Inflammatory macrophage treated with lipopolysaccharide for 1 hour (primary cell): ENCODE data around the gene RHBDD3.
"Not testable (repeated sequence)": the region's sequence is repeated elsewhere in the genome, so short reads cannot be mapped to it uniquely, and the experiment has no call there.

Source experiments
- DNase-seq, 2 donors: peaks; one replicate each; pipeline ENCODE4 v3.0.0-alpha.2; 2020 to 2022

RHBDD3 gene

DNA sequence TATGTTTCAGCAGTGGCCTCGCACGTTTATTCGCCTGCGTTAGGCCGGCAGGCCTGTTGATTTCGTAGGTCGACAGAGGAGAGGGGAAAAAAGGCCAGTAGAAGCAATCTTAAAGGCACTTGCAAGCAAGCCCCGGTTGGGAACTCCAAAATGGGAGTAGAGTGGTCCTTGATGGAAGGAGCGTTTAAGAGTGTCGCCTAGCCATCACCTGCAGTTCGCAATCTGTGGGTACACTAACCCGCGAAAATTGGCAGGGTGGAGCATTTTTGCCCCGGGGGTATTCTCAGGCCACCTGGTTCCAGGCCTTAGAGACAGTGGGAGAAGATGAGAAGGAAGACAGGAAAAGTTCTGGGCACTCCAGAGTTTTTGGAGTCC is 1.4 kb upstream of the RHBDD3 start:
- no peak for DNase-seq

DNA sequence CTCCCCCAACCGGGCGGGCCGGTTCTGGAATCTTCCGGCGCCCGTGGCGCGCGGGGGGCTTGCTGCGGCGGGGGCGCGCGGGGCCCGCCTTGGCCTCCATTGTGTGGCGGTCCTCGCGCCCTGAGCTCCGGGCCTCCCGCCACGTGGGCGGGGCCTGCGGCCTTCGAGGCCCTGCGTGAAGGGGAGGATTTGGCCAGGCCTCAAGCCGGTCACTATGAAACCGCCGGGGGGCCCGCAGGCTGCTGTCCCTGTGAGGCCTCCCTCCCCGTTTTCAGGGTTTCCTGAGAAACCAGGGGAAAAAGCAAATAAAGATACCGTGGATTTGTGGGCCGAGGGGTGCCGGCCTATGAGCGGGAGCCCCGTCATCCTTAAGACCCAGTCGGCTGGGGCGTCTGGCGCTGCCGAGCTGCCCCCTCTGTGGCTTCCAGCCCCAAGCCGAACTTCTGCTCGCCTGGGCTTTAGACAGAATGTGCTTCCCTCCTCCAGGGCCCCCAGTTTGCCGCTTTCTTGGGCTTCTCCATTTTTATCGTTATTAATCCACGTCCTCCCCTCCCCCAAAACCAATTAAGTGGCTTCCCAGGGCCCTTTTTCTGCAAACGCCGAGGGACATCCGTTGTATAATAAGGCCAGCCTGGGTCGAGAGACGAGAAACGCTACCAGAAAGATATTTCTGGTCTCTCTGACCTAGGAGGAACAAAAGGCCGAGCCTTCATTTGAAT is 889 bp upstream of the RHBDD3 start:
- peak; percentile 26 to 27 for DNase-seq

DNA sequence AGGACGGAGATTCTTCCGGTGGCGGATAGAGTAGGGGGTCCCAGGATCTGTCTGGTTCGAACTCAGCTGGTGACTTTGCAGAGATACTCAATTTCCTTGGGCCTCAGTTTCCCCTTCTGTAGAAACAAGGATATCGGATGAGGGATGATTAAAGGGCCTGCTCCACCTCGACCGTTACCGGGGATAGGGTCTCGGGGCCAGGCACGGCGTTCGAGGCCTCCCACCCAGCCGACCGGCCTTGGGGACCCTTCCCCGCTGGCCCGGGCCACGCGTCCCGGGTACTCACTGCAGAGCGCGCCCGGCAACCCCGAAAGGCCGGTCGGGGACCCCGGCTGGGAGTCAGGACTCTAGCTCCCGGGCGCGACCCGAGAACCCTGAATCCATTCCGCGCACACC is 321 bp downstream of the RHBDD3 start:
- DNase-seq: no peak

DNA sequence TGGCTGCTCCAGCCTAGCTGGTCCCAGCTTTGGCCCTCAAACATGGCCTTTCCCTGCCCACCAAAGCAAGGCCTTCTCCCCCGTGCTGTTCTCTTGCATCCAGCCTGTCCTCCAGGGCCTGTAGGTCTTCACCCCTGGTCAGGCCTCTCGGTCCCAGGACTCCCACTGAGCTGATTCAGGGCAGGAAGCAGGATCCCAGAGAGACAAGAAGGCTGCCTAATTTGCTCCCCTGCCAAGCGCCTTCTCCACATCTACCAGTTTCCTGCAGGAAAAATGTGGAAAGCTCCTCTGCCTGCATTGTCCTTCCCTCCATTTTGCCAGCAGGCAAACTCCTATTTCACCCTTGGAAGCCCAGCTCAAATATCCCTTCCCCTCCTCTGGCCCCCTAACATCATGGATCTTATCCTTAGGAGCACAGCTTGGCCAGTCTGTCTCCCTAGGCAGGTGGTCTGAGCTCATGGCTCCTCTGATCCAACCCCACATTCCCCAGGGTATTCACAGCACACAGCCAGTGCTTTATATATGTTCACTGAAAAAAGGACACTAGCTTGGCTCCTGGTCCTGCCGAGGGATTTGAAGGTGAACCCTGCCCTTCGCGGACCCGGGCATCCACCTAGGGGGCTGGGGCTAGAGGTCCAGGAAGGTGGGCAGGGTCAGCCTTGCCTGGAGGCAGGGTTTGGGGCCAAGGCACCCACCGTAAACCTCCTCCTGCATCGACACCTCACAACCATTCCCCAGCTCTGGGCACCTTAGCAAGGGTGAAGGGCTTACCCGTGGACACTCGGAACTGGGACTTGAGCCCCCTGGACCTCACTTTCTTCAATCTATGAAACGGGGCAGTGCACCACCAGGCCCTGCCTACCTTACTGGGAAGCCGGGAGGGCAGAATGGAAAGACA is 968 bp downstream of the RHBDD3 start:
- DNase-seq: no peak

DNA sequence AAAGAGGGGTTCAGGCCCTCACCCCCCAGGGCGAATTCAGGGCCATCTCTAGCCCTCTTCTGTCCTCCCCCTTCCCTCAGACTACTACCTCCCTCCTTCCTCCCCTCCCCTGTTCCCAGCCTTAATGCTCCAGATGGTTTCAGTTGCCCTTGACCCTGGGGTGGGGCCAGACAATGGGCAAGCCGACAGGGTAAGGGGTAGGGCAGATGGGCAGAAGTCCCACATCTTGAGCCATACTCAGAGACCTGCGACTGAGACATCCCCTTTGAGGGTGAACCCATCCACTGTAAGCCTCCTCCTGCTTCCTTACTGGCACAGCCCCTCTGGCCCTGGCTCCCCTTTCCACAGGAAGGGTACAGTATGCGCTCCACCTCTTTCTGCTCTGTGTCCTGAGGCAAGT is 1.9 kb downstream of the RHBDD3 start:
- DNase-seq: no peak

DNA sequence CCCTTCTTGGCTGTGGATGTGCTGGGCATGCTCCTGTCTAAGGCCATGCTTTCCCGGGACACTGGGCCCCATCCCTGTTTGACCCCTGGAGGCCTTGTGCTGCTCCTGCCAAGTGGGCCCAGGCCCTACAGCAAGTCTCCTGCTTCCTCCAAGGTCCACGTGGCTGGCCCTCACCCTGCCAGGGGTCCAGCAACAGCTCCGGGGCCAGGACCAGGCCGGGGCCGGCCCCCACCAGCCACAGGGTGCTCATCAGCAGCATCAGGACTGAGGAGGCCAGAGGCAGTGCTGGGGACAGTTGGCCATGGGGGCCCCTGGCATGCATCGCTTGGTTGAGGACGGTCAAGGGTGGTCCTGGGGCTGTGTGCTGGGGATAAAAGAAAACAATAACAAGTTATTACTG is 2.5 kb downstream of the RHBDD3 start:
- DNase-seq: no peak

DNA sequence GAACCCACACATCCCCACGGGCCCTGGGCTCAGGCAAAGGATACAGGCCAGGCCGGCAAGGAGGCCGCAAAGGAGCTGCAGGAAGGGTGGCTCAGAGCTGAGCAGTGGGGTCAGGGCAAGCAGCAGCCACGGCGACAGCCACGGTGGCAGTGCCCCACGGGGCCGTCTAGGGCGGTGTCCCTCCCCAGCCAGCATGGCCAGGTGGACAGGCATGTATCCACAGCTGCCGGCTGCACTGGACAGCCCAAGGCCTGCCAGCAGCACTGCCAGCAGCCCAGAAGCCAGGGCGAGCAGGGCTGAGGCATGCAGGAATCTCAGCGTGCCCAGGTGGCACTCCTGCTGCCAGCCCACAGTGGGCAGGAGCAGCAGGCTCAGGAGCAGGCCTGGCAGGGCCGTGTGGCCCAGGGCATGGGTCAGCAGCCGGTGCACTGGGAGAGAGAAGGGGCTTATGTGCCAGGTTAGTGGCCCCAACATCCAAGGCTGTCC is 3.9 kb downstream of the RHBDD3 start:
- DNase-seq: no peak

DNA sequence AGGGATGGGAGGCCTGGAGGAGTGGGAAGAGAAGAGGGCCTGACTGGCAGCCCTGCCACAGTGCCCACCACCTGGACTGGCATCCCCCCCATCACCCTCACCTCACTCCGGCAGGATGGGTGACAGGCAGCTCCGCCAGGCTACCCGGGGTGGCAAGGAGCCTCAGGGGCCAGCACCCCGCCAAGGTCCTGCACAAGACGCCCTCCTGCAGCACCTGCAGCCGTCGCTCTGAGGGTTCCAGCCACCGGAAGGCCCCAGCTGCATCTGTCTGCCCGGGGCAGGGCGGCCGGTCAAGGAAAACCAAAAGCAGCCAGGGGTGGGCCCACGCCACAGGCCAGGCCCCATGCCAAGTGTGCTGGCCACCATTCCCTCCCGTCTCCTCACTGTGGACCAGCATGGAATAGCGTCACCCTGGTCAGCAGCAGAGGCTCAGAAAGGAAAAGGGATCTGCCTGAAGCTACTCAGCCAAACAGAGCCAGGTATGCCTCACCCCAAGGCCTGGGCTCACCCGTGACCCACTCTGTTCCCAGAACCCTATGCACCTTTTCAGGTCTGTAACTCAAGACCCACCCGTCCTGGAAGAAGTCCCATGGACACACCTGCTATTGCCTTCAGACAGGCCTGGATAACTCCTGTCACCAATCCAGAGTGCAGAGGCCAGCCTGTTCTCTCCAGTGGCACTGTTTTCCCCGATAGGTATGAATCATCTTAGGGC is 7.0 kb downstream of the RHBDD3 start:
- no peak for DNase-seq

DNA sequence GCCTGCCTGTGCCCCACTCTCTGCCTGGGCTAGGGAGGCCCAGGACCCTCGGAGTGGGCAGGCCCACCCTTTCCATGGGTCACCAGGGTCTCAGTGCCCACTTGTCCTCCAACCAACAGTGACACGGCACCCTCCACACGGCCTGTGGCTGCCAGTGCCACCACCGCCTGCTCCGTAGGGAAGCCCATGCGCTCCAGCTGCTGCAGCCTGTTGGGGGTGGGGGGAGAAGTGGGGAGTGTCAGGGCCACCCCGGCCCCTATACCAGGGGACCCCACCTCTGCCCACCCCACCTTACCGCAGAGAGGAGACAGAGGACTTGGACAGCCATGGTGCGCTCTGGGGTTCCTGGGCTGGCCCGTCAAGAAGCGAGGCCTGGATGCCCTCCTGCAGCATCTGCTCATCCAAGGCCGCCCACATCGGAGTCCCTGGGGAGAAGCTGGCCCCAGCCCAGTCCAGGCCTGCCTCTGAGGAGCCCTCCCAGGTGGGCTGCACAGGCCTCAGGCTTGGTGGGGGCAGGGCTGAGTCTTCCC is 7.7 kb downstream of the RHBDD3 start:
- no peak for DNase-seq

DNA sequence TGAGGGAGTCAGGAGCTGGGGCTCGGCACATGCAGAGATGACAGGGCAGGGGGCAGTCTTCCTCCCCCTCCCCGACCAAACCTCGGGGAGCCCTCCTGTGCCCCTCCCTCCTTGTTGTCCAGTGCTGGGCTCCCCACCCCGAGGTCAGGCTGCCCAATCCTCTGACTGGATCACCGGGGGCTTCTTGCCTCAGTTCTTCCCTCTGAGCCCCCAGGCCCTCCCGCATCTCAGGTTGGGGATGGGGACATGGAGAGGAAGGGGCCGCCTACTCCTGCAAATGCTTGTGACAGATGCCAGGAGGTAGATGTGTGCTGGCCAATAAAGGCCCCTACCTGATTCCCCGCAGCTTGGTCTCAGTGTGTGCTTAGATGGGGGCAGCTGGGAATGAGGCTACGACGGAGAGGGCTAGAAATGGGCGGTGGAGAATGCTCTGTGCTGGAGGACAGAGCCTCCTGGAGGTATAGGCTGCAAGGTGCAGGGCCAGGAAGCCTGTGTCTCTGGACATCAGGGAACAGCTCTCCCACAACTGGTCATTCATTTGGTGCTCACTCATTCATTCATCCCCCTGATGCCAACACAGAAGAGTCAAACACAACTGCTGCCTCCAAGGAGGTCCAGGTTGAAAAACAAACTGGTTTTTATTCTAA is 8.4 kb downstream of the RHBDD3 start:
- DNase-seq: no peak

DNA sequence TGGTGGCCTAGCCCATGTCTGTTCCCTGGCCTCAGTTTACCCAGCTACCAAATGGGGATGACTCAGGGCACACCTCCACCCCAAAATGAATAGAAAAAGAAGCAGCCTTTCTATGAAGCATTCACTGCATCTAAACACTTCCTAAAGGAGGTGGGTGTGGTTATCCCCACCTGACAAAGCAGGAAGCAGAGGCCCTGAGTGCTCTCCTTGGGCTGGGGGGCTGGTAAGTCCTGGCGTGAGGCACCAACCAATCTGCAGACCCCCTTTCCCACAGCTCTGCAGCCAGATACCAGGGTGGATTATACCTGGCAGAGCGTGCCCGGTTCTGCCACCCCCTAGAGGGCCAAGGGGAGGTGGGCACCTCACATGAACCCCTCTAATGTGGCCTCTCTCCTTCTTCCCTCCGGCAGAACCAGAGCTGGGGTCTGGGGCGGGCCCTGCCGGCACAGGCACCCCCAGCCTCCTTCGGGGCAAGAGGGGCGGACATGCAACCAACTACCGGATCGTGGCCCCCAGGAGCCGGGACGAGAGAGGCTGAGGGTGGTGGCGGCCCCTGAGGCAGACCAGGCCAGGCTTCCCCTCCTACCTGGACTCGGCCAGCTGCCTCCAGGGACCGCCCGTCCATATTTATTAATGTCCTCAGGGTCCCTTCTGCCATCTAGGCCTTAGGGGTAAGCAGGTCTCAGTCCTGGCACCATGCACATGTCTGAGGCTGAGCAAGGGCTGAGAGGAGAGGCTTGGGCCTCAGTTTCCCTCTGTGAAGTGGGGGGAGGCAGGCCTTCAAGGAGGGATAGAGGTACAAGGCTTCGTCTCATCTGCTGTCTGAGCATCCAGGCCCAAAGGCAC is 9.2 kb downstream of the RHBDD3 start:
- DNase-seq: no peak

DNA sequence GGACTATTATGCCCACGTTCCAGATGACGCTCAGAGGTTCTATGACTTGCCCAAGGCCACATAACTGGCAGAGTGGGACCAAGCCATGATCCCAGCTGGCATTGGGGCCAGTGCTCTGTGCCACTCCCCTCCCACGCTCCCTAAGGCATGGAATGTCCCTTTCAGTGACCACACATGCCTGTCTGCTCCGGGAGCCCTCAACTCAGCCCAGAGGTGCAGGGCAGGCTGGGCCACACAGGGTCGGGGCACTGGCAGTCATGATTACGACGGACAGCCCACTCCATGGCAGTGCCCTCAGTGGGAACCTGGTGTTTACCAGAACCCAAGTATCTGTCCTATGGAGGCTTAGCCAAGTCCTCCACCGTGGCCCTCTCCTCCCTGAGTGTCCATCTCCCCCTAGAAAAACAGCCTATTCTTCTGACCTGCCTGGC is 10.0 kb downstream of the RHBDD3 start:
- DNase-seq: no peak

DNA sequence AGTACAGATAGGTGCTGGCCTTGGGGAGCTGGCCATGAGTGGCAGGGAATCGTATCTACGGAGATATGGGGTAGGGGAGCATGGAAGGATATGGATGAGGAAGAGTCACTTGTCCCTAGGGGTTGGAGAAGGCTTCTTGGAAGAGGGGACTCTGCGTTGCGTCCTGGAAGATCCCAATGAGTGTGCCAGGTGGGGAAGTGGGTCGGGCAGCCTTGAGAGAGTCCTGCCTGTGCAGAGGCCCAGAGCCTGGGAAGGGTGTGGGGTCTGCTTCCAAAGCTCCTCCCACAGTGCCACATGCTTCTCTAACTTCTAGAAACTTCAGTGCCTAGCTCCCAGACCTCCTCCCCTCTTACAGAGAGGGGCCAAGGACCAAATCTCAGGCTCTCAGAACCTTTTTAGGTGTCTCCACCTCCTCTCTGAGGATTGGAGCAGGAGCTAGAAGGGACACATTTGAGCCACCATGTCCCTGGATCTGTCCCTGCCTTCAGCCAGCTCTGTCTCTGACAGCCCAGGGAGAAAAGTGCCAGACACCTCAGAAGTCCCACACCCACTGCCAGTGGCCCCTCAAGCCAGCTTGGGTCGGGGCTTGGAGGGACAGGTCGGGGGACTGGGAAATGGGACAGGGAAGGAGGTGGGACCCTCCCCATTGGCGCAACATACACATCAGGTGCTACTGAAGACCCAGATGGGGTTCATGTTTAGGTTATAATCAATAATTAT is 11.0 kb downstream of the RHBDD3 start:
- DNase-seq: no peak

DNA sequence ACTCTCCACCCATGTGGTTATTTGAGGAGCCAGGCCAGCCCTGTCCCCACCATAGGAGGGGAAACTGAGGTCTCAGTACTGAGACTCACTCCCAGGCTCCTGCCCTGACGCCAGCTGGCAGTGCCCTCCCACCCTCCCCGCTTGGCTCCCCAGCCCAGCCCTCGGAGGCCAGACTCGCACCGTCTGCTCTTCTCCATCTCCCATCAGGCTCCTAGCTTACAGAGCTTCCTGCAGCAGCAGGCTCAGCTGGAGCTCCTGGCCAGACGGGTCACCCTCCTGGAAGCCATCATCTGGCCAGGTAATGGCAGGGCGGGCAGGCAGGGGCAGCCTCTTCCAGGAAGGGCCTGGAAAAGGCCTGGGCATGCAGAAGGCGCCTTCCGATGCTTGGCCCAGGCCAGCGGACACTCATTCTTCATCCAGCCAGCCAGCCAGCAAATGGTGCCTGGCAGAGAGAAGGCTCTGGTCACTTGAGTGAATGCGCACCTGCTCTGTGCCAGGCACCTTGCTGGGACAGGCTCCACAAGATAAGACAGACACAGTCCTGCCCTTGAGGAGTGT is 12.6 kb downstream of the RHBDD3 start:
- no peak for DNase-seq

DNA sequence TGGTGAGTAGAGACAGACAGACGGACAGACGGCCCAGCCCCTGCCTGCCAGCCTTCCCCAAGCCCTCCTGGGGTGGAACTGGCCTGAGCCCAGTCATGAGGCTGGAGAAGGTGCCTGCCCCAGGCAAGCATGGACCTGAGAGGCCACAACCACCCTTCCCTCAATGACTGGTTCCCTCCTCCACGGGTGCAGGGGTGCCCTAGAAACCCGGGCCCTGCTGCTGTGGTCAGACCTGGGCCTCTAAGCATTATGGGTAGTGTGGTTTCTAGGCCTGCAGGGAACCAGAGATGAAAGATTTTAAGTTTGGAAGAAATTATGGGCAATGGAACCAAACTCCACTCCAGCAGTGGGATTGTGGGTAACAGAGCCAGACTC is 13.5 kb downstream of the RHBDD3 start:
- DNase-seq: no peak

DNA sequence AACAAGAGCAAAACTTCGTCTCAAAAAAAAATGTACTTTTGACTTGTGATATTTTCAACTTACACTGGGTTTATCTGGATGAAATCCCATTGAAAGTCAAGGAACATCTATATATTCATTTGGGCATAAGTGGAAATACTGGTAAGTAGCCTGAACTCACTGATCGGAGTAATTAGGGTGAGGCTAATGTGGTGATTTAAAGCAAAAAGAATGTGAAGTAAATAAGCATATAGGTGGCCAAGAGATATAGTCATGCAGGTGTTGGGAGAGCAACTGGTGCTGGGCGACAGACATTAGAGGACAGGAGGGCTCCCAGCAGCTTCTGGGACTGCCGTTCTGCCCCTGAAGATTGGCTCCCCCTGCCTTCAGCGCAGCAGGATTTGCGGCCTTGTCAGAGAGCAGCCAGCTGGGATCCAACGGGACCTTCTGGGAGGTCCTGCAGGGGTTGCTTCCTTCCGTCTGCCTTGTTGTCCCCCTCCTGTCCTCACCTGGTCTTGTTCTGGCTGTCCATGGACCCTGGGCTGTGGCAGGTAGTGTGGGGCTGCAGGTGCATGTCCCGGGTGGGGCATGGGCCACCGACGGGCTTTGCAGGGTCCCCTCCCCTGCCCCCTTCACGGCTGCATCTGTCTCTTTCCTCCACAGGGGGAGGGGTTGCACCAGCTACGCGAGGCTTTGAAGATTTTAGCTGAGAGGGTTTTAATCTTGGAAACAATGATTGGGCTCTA is 14.1 kb downstream of the RHBDD3 start:
- no peak for DNase-seq

DNA sequence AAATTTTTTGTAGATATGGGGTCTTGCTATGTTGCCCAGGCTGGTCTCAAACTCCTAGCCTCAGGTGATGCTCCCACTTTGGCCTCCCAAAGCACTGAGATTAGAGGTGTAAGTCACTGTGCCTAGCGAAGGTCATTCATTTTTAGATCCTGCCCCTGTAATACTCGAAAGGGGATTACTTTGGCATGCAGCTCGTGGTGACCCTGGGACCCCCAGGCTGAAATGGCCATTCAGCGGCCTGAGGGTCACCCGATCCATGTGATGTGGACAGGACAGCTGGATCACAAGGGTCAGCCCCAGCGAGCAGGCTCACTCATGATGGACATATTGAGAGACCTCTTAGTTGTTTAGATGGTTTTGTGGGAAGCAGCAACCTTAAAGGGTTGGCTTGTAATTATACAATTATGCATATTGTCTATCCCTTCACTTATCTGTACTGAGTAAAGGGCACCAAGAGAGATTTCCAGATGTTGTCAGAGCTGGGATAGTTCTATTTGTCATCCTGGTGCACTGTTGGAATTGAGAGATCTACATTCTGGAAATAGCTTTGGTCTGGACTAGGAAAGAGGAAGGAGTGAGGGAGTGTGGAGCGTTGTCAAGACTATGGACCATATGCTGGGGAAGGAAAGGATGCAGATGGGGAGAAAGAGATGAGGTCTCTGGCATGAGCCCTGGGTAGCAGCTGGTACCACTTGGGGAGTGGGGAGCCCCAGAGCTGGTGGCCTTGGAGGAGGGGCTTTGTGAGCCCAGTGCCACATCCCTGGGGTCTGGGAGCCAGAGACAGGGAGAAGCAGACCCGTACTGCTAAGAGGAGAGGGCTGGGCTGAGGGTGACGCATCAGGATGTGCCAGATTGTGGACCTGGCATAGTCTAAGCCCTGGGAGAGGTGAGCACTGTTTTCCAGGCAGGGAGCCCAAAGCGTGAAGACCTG is 15.5 kb downstream of the RHBDD3 start:
- no peak for DNase-seq

DNA sequence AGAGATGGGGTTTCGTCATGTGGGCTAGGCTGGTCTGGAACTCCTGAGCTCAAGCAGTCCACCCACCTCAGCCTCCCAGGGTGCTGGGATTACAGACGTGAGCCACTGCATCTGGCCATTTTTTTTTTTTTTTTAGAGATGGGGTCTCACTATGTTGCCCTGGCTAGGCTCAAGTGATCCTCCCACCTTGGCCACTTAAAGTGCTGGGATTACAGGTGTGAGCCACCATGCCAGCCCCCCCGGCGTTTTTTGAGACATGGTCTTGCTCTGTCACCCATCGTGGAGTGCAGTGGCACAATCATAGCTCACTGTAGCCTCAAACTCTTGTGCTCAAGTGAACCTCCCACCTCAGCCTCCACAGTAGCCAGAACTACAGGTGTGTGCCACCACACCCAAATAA is 16.5 kb downstream of the RHBDD3 start:
- no peak for DNase-seq

DNA sequence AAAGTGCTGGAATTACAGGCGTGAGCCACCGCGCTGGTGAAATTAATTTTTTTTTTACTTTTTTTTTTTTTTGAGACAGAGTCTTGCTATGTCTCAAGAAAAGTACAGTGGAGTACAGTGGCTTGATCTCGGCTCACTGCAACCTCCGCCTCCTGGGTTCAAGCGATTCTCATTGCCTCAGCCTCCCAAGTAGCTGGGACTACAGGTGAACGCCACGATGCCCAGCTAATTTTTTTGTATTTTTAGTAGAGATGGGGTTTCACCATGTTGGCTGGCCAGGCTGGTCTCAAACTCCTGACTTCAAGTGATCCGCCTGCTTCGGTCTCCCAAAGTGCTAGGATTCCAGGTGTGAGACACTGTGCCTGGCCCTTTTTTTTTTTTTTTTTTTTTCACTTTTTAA is 19.9 kb downstream of the RHBDD3 start:
- not testable (repeated sequence) for DNase-seq
